GM10266 (cell line): Measurements from ENCODE around the gene MAML2.

ENCODE experiments used
- DNase-seq: peaks from one replicate; pipeline ENCODE4 v3.0.0; 2012; ENCODE audit errors: extremely low spot score
- CTCF ChIP-seq: IDR thresholded peaks from 2 replicates; pipeline ENCODE4 v1.5.1; 2012; ENCODE audit warnings: mild to moderate bottlenecking, low read depth; ENCODE audit not compliant: control insufficient read depth, insufficient read depth; ENCODE audit errors: missing control alignments

MAML2 gene

DNA sequence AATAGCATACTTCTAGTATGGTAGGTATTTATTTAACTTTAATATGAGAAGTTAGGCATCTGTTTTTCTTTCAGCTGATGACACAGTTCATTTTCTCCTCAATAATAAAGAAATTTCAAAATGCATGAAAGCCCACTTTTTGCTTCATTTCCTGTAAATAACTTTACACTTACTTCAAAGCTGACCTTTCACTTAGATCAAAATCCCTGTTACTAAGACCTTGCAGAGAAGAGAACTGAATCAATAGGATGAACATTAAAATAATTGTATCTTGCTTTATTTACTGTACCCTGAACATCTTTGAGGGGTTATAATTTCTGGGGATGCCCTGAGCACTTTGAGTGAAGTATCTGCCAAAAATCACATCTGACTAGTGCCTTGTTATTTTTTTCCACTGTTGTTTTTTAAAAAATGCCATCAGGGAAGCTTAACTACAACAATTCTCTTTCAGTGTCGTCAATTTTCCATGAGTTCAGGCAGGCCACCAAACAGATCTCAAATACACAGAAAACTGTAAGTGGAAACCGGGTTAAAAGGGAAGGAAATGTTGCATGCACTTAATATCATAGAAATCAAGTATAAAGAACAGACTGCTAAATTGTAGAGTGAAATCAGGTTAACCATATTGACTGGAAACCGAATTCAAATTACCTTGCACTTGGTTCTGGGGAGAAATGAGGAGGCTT lies 206.2 kb downstream of the MAML2 start:
- no peak for TF ChIP-seq CTCF
- no peak for DNase-seq

DNA sequence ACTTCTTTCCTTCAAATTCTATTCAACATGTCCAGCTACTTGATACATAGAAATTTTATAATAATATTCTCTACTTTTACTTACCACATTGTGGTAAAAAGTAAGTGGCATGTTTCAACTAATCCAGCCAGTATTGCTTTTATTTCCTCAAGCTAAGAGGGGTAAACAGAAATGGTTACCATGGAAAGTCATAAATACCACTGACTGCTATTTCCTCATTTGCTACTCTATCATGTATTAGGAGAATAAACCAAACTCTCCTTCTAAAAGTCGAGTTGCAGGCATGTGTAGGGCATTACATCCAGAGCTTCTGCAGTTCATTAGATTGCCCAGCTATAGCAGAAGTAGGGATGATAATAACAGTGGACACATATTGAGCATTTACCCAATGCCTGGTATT lies 208.4 kb downstream of the MAML2 start:
- no peak for DNase-seq
- TF ChIP-seq CTCF: no peak

- TF ChIP-seq CTCF: no peak
- no peak for DNase-seq
These were observed 210.6 kb downstream of the MAML2 start for GRCh38 chr11:96132437-96132836.

- TF ChIP-seq CTCF: no peak
- no peak for DNase-seq
These were observed 212.9 kb downstream of the MAML2 start for GRCh38 chr11:96130061-96130620.

GRCh38 chr11:96127596-96127959 lies 215.4 kb downstream of the MAML2 start:
- no peak for TF ChIP-seq CTCF
- DNase-seq: no peak

- no peak for TF ChIP-seq CTCF
- DNase-seq: no peak
These were observed 215.9 kb downstream of the MAML2 start for GRCh38 chr11:96126917-96127595.

DNA sequence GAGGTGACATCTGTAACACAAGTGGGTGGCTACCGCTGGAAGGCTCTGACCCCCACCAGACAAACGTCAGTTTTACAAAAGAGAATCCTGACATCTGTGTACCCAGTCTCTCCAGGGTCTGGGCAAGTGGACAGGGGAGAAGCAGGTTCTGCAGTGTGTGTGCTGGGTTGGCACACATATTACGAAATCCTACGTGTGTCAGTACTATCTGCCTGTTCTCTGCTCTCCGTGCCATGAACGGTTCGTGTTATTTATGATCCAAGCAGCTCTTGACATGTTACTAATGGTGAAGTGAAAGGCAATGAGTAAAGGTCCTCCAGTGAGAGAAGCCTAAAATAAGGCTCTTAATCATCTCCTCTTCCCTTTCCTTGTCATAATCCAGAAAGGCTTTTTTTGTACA lies 217.6 kb downstream of the MAML2 start:
- no peak for TF ChIP-seq CTCF
- DNase-seq: no peak
